Amniotic epithelial cell (primary cell): ENCODE measurements around the gene PCA3.

Source experiments
- DNase-seq: peaks from one replicate; pipeline ENCODE4 v3.0.0-alpha.2; 2010; ENCODE audit warnings: low read depth

Gene PCA3

DNA sequence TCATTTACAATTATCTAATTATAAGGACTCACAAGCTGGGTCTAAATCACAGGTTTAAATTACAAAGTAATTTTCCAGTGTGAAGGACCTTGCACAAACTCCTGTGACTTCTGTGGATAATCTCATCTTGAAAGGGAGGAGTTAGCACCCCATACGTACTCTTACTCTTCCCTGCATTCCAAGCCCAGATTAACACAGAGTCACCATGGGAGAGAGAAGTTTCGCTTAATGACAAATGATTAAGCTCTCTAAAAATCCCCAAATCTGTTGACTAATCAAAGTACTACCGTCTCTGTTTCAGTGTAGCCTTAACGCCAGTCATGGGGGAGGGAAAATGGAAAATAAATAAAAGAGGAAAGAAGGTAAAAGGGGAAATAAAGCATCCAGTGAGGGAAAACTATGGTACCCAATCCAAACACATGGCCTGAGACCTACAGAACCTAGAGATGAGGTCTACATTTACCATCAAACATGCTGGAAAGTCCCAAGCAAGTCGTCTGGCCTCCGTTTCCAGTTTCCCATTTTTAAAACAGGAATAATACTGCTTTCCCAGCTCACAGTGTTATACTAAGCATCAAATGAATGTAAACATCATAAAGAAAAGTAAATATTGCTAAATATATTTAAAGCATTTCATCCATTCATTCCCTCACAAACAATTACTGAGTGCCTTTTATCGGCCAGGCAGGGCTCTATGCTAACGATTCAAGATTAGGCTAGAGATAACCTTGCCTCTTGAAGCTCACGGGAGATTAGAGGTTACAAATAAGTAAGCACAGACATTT is 63.2 kb downstream of the PCA3 start:
- DNase-seq, result no peak

DNA sequence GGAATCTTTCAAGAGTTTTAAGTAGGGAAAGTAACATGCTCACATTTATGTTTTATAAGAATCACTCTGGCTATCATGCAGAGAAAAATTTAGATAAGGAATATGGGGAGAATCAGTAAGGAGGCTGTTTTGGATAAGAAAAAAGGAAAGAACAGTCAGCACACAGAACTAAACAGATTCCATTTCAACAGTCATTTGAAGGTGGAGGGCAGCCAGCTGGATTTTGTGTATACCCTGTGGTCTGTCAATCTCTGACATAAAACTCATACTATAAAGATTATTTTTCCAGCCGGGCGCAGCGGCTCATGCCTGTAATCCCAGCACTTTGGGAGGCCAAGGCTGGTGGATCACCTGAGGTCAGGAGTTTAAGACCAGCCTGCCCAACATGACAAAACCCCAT is 64.2 kb downstream of the PCA3 start:
- DNase-seq, result peak; percentile 51

DNA sequence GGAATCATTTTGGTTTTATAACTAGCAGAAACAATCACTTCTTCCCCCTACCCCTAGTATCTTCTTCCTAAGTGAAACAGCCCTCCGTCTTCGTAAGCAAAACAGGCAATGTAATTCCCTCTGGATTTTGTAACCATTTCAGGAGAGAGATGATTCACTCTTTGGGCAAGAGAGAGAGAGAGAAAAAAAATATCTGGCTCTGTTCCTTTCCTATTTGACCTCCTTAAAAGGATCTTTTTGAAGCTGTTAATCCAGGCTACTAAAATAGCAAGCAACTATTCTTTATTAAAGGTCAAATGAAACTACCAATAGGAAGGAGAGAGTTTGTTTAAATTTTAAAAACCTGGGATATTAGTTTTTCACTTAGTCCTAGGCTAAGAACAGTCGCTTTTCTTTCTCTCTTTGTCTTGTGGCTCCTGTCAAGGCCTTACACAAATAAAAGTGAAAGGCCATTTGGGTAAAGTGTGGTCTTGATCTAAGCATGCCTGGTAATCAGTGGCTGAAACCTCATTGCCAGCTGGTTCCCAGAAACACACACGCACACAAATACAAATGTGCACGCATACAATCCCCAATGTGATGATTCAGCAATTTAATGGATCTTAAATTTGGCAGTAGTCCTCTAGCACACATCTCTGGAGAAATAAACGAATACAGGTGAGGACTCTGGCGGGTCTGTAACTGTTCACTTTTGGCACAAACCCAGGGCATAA is 71.5 kb downstream of the PCA3 start:
- peak; percentile 91 for DNase-seq
